ENCODE measurements around the gene TBL2. TPM values are rescaled to one million over a fixed set of nuclear protein-coding genes. Genes with fewer than 3 reads are reported as not detected.
A peak's percentile ranks its signal among the peaks of the same experiment; 100 is the strongest.

The TBL2 gene
- 33.6 TPM for total RNA-seq
- polyA plus RNA-seq (ENCODE audit: insufficient read depth, low read depth, low replicate concordance): 18.8 TPM
- long read RNA-seq, donor 1, full-length matches to known transcripts: 8 of 8 reads
- long read RNA-seq, donor 1, partial matches to known transcripts: 0 of 8 reads
- long read RNA-seq, donor 1, other reads (novel, unspliced or antisense): 0 of 8 reads
- long read RNA-seq, donor 2, full-length matches to known transcripts: 7 of 7 reads
- long read RNA-seq, donor 2, partial matches to known transcripts: 0 of 7 reads
- long read RNA-seq, donor 2, other reads (novel, unspliced or antisense): 0 of 7 reads
- long read RNA-seq, donor 3, full-length matches to known transcripts: 9 of 9 reads
- long read RNA-seq, donor 3, partial matches to known transcripts: 0 of 9 reads
- long read RNA-seq, donor 3, other reads (novel, unspliced or antisense): 0 of 9 reads
- long read RNA-seq, donor 4, full-length matches to known transcripts: 6 of 6 reads
- long read RNA-seq, donor 4, partial matches to known transcripts: 0 of 6 reads
- long read RNA-seq, donor 4, other reads (novel, unspliced or antisense): 0 of 6 reads
- long read RNA-seq, donor 5: 0 reads
- long read RNA-seq, donor 6, full-length matches to known transcripts: 1 of 1 reads
- long read RNA-seq, donor 6, partial matches to known transcripts: 0 of 1 reads
- long read RNA-seq, donor 6, other reads (novel, unspliced or antisense): 0 of 1 reads
- long read RNA-seq, donor 7, full-length matches to known transcripts: 45 of 58 reads
- long read RNA-seq, donor 7, partial matches to known transcripts: 5 of 58 reads
- long read RNA-seq, donor 7, other reads (novel, unspliced or antisense): 8 of 58 reads
- long read RNA-seq, donor 8, full-length matches to known transcripts: 6 of 6 reads
- long read RNA-seq, donor 8, partial matches to known transcripts: 0 of 6 reads
- long read RNA-seq, donor 8, other reads (novel, unspliced or antisense): 0 of 6 reads
- long read RNA-seq, donor 9, full-length matches to known transcripts: 5 of 5 reads
- long read RNA-seq, donor 9, partial matches to known transcripts: 0 of 5 reads
- long read RNA-seq, donor 9, other reads (novel, unspliced or antisense): 0 of 5 reads
- long read RNA-seq, donor 10, full-length matches to known transcripts: 11 of 11 reads
- long read RNA-seq, donor 10, partial matches to known transcripts: 0 of 11 reads
- long read RNA-seq, donor 10, other reads (novel, unspliced or antisense): 0 of 11 reads

GRCh38 chr7:73578342-73579128 lies at the start of gene TBL2:
Gene TBL2, minus strand, starts transcription at chr7:73578579. Its CDS starts 30 bp downstream, at chr7:73578549.
- peak within 1 kb of the TSS; percentile 63 to 86 (median 80) for H3K4me3 ChIP-seq (ENCODE audit: low read length in 3 of 3)
- no peaks in the 10 kb centered on the region for H3K9me3 ChIP-seq (ENCODE audit: control insufficient read depth in 2 of 3, insufficient read depth in 1 of 3, low read length in 3 of 3)
- no peaks in the 10 kb centered on the region for H3K27me3 ChIP-seq (ENCODE audit: control insufficient read depth, insufficient read depth, low read length)
- peak within 1 kb of the TSS; percentile 47 to 92 (median 75) for H3K9ac ChIP-seq (ENCODE audit: low read length in 3 of 3)
- peak within 1 kb of the TSS; percentile 80 to 90 for H3K27ac ChIP-seq (ENCODE audit: low read depth in 2 of 2, low read length in 2 of 2)
- FAIRE-seq: peak; percentile 46
- peaks cover 2 to 13% (median 9%) of the 10 kb centered on the region in 3 donors for H3K36me3 ChIP-seq (ENCODE audit: control insufficient read depth in 2 of 3, insufficient read depth in 3 of 3, low read length in 3 of 3)
- intact Hi-C loops (cut with DNase I): no loop called here
- peak; percentile 13 for TF ChIP-seq CTCF (IDR thresholded peaks at IDR 0.05; ENCODE audit: borderline replicate concordance, extremely low read depth, insufficient read depth)
- H3K4me1 ChIP-seq (ENCODE audit: control insufficient read depth in 2 of 3, insufficient read depth in 2 of 3, low read depth in 1 of 3, low read length in 3 of 3): peaks cover 0 to 16% (median 0%) of the 10 kb centered on the region in 3 donors
- DNase-seq: peak; percentile 99 to 100 (median 99)

GRCh38 chr7:73626814-73627213 lies 48.4 kb upstream of the TBL2 start:
- intact Hi-C loops (cut with DNase I): no loop called here
- no peak for FAIRE-seq
- Histone ChIP-seq H3K36me3 (ENCODE audit: control insufficient read depth in 2 of 3, insufficient read depth in 3 of 3, low read length in 3 of 3) (no peaks in the 10 kb centered on the region), H3K27me3 (ENCODE audit: control insufficient read depth, insufficient read depth, low read length) (peaks cover 4% of the 10 kb centered on the region), H3K4me1 (ENCODE audit: control insufficient read depth in 2 of 3, insufficient read depth in 2 of 3, low read depth in 1 of 3, low read length in 3 of 3) (peaks cover 0 to 3% (median 0%) of the 10 kb centered on the region in 3 donors), H3K9ac (ENCODE audit: low read length in 3 of 3) (no peak overlapping the region), H3K27ac (ENCODE audit: low read depth in 2 of 2, low read length in 2 of 2) (no peak overlapping the region), H3K4me3 (ENCODE audit: low read length in 3 of 3) (no peak overlapping the region), H3K9me3 (ENCODE audit: control insufficient read depth in 2 of 3, insufficient read depth in 1 of 3, low read length in 3 of 3) (no peaks in the 10 kb centered on the region)
- DNase-seq: peak in 1 of 5 donors; percentile 44
- TF ChIP-seq CTCF (IDR thresholded peaks at IDR 0.05; ENCODE audit: borderline replicate concordance, extremely low read depth, insufficient read depth): no peak

GRCh38 chr7:73625276-73625675 lies 46.9 kb upstream of the TBL2 start:
- H3K36me3 ChIP-seq (ENCODE audit: control insufficient read depth in 2 of 3, insufficient read depth in 3 of 3, low read length in 3 of 3): no peaks in the 10 kb centered on the region
- no peak for FAIRE-seq
- H3K27ac ChIP-seq (ENCODE audit: low read depth in 2 of 2, low read length in 2 of 2): no peak overlapping the region
- DNase-seq: no peak
- H3K27me3 ChIP-seq (ENCODE audit: control insufficient read depth, insufficient read depth, low read length): peaks cover 4% of the 10 kb centered on the region
- peaks cover 0 to 3% (median 0%) of the 10 kb centered on the region in 3 donors for H3K4me1 ChIP-seq (ENCODE audit: control insufficient read depth in 2 of 3, insufficient read depth in 2 of 3, low read depth in 1 of 3, low read length in 3 of 3)
- intact Hi-C loops (cut with DNase I): no loop called here
- TF ChIP-seq CTCF (IDR thresholded peaks at IDR 0.05; ENCODE audit: borderline replicate concordance, extremely low read depth, insufficient read depth): no peak
- H3K9me3 ChIP-seq (ENCODE audit: control insufficient read depth in 2 of 3, insufficient read depth in 1 of 3, low read length in 3 of 3): no peaks in the 10 kb centered on the region
- no peak overlapping the region for H3K4me3 ChIP-seq (ENCODE audit: low read length in 3 of 3)
- H3K9ac ChIP-seq (ENCODE audit: low read length in 3 of 3): no peak overlapping the region
